ENCODE data around the gene CHAD. TPM values are rescaled to one million over a fixed set of nuclear protein-coding genes. Genes with fewer than 3 reads are reported as not detected.

The CHAD gene
- total RNA-seq, 1 experiment from 2014 or later: 0.57 TPM

DNA sequence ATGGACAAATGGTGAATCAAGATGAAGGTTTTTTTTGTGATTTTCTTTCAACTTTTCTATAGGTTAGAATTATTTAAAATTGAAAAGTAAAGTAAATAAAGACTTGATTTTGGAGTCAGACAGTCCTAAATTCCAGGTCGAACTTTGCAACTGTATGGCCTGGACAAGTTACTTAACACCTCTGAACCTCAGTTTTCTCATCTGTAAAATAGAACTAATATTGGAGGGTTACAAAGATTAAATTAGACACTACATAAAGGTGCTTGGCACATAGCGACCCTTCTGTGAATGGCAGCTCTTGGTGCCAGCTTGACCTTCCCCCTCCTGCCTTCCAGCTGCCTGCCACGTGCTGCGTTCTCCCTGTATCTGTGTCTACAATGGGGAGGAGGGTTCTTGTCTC is 13.0 kb upstream of the CHAD start:
- Histone ChIP-seq H3K4me1 (ENCODE audit: insufficient read depth, low read length) (no peaks in the 10 kb centered on the region), H2BK5ac (ENCODE audit: insufficient read length, low read length) (no peak overlapping the region), H3K56ac (ENCODE audit: insufficient read length, low read depth, low read length) (no peak overlapping the region), H2AK5ac (ENCODE audit: insufficient read length, low read length) (no peak overlapping the region), H3K23me2 (ENCODE audit: insufficient read length, low read depth, low read length, poor library complexity, severe bottlenecking) (no peaks in the 10 kb centered on the region), H2BK120ac (ENCODE audit: low read depth, low read length, poor library complexity, severe bottlenecking) (no peak overlapping the region), H2BK15ac (ENCODE audit: low read depth, low read length) (no peak overlapping the region), H4K5ac (ENCODE audit: insufficient read length, low read depth, low read length) (no peak overlapping the region), H3K4ac (ENCODE audit: low read depth, low read length) (no peak overlapping the region), H3K27ac (ENCODE audit: insufficient read length, low read depth, low read length) (no peak overlapping the region), H4K8ac (replicated peaks; ENCODE audit: insufficient read length, low read depth, low read length) (no peak overlapping the region), H3K9ac (ENCODE audit: extremely low read depth, insufficient read length, low read length) (no peak overlapping the region), H2AFZ (ENCODE audit: low read length) (no peak overlapping the region), H3T11ph (ENCODE audit: low read length) (no peak overlapping the region), H3K79me2 (ENCODE audit: insufficient read depth, low read length) (no peaks in the 10 kb centered on the region), H3K27me3 (ENCODE audit: insufficient read depth, low read length) (no peaks in the 10 kb centered on the region), H2BK12ac (ENCODE audit: insufficient read length, low read depth, low read length) (no peak overlapping the region), H3K18ac (ENCODE audit: insufficient read length, low read depth, low read length) (no peak overlapping the region), H4K91ac (ENCODE audit: insufficient read length, low read depth, low read length) (no peak overlapping the region), H3K79me1 (ENCODE audit: insufficient read depth, low read depth, low read length, poor library complexity, severe bottlenecking) (no peaks in the 10 kb centered on the region), H3K14ac (ENCODE audit: insufficient read depth, low read length) (no peak overlapping the region), H3K9me3 (ENCODE audit: control insufficient read depth, low read depth, low read length) (no peaks in the 10 kb centered on the region), H3K23ac (ENCODE audit: insufficient read length, low read depth, low read length) (no peak overlapping the region), H2BK20ac (ENCODE audit: low read depth, low read length, poor library complexity, severe bottlenecking) (no peak overlapping the region), H4K20me1 (ENCODE audit: control insufficient read depth, insufficient read depth, insufficient read length) (no peaks in the 10 kb centered on the region), H3K4me2 (ENCODE audit: insufficient read depth, insufficient read length, low read length) (no peak overlapping the region)
- WGBS (ENCODE audit: extremely low coverage, insufficient read length, low lambda C conversion rate): no CpG with 5 or more reads among the region's 4 CpGs
- Mint-ChIP-seq H3K4me3 (no peak overlapping the region), H3K36me3 (ENCODE audit: insufficient read depth in 1 of 3, low read depth in 3 of 3) (peaks cover 2 to 37% (median 36%) of the 10 kb centered on the region in 3 experiments), H3K9me3 (no peaks in the 10 kb centered on the region), H3K27ac (no peak overlapping the region), H3K4me1 (peaks cover 11 to 12% of the 10 kb centered on the region in 2 experiments), H3K27me3 (ENCODE audit: low read depth) (peaks cover 5% of the 10 kb centered on the region)
- DNase-seq: no peak
- TF ChIP-seq, protein P1, sequence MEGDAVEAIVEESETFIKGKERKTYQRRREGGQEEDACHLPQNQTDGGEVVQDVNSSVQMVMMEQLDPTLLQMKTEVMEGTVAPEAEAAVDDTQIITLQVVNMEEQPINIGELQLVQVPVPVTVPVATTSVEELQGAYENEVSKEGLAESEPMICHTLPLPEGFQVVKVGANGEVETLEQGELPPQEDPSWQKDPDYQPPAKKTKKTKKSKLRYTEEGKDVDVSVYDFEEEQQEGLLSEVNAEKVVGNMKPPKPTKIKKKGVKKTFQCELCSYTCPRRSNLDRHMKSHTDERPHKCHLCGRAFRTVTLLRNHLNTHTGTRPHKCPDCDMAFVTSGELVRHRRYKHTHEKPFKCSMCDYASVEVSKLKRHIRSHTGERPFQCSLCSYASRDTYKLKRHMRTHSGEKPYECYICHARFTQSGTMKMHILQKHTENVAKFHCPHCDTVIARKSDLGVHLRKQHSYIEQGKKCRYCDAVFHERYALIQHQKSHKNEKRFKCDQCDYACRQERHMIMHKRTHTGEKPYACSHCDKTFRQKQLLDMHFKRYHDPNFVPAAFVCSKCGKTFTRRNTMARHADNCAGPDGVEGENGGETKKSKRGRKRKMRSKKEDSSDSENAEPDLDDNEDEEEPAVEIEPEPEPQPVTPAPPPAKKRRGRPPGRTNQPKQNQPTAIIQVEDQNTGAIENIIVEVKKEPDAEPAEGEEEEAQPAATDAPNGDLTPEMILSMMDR (conservative IDR thresholded peaks at IDR 0.05): no peak

Data from H9 (cell line).